ENCODE data around the gene GRAMD4.

The GRAMD4 gene

GRCh38 chr22:46674906-46675305 is 54.7 kb downstream of the GRAMD4 start:
- DNase-seq (ENCODE audit: low read depth), result no peak
- no peak for TF ChIP-seq CTCF (IDR thresholded peaks at IDR 0.05; ENCODE audit: low read depth, low read length, missing control alignments)
- no peak overlapping the region for H3K4me3 ChIP-seq (ENCODE audit: low read depth, low read length)

- no peak overlapping the region for H3K4me3 ChIP-seq (ENCODE audit: low read depth, low read length)
- TF ChIP-seq CTCF (IDR thresholded peaks at IDR 0.05; ENCODE audit: low read depth, low read length, missing control alignments), result no peak
- DNase-seq (ENCODE audit: low read depth), result no peak
Observed at GRCh38 chr22:46675479-46675878, 55.3 kb downstream of the GRAMD4 start.

- H3K4me3 ChIP-seq (ENCODE audit: low read depth, low read length), result no peak overlapping the region
- no peak for DNase-seq (ENCODE audit: low read depth)
- TF ChIP-seq CTCF (IDR thresholded peaks at IDR 0.05; ENCODE audit: low read depth, low read length, missing control alignments), result no peak
Observed at GRCh38 chr22:46675938-46676337, 55.8 kb downstream of the GRAMD4 start.

- H3K4me3 ChIP-seq (ENCODE audit: low read depth, low read length), result no peak overlapping the region
- DNase-seq (ENCODE audit: low read depth), result no peak
- TF ChIP-seq CTCF (IDR thresholded peaks at IDR 0.05; ENCODE audit: low read depth, low read length, missing control alignments), result no peak
Observed at GRCh38 chr22:46676479-46676878, 56.3 kb downstream of the GRAMD4 start.

GRCh38 chr22:46676881-46677280 is 56.7 kb downstream of the GRAMD4 start:
- no peak for DNase-seq (ENCODE audit: low read depth)
- H3K4me3 ChIP-seq (ENCODE audit: low read depth, low read length), result no peak overlapping the region
- no peak for TF ChIP-seq CTCF (IDR thresholded peaks at IDR 0.05; ENCODE audit: low read depth, low read length, missing control alignments)

- no peak for TF ChIP-seq CTCF (IDR thresholded peaks at IDR 0.05; ENCODE audit: low read depth, low read length, missing control alignments)
- H3K4me3 ChIP-seq (ENCODE audit: low read depth, low read length), result no peak overlapping the region
- DNase-seq (ENCODE audit: low read depth), result no peak
Observed at GRCh38 chr22:46677323-46678002, 57.3 kb downstream of the GRAMD4 start.

- no peak overlapping the region for H3K4me3 ChIP-seq (ENCODE audit: low read depth, low read length)
- no peak for DNase-seq (ENCODE audit: low read depth)
- TF ChIP-seq CTCF (IDR thresholded peaks at IDR 0.05; ENCODE audit: low read depth, low read length, missing control alignments), result no peak
Observed at GRCh38 chr22:46678003-46678657, 57.9 kb downstream of the GRAMD4 start.

Measured in GM12864 (cell line).